HEK293T (cell line): ENCODE measurements around the gene AGFG1.
"Not testable (repeated sequence)": the region's sequence is repeated elsewhere in the genome, so short reads cannot be mapped to it uniquely, and the experiment has no call there.

Experiments
- CTCF ChIA-PET: fragments of 350-600 bp; formaldehyde crosslinking; extraction: SDS; loops from one replicate; lab custom pipeline; 2021; ENCODE audit warnings: antibody characterized with exemption, inconsistent platforms; lab: Yijun Ruan, JAX
- POLR2A ChIA-PET: fragments of 350-600 bp; formaldehyde crosslinking; extraction: SDS; loops from one replicate; lab custom pipeline; 2020; ENCODE audit warnings: antibody characterized with exemption, inconsistent platforms; lab: Yijun Ruan, JAX
- DNase-seq: peaks from one replicate; pipeline ENCODE4 v3.0.0; 2012; ENCODE audit warnings: mixed read lengths; ENCODE audit errors: extremely low spot score
- ARNT ChIP-seq: fragments of 450-650 bp; IDR thresholded peaks from 2 replicates; pipeline ENCODE4 v1.6.1; 2017; ENCODE audit warnings: mild to moderate bottlenecking
- BHLHE40 ChIP-seq: fragments of 450-650 bp; IDR thresholded peaks from 2 replicates; pipeline ENCODE4 v1.6.1; 2016; ENCODE audit warnings: mild to moderate bottlenecking, moderate library complexity, borderline replicate concordance
- CTBP1 ChIP-seq: fragments of 450-650 bp; IDR thresholded peaks from 2 replicates; pipeline ENCODE4 v1.6.1; 2016; ENCODE audit warnings: borderline replicate concordance
- ELF4 ChIP-seq: fragments of 450-650 bp; IDR thresholded peaks from 2 replicates; pipeline ENCODE4 v1.6.1; 2017; ENCODE audit warnings: antibody characterized with exemption
- FOXA1 ChIP-seq: fragments of 450-650 bp; IDR thresholded peaks from 2 replicates; pipeline ENCODE4 v1.6.1; 2016; ENCODE audit warnings: mild to moderate bottlenecking
- FOXK2 ChIP-seq: fragments of 450-650 bp; IDR thresholded peaks from 2 replicates; pipeline ENCODE4 v1.6.1; 2016; ENCODE audit warnings: mild to moderate bottlenecking
- FOXM1 ChIP-seq: fragments of 450-650 bp; IDR thresholded peaks from 2 replicates; pipeline ENCODE4 v1.6.1; 2017; ENCODE audit warnings: mild to moderate bottlenecking, borderline replicate concordance
- HDGF ChIP-seq: fragments of 450-650 bp; IDR thresholded peaks from 2 replicates; pipeline ENCODE4 v1.6.1; 2017; ENCODE audit warnings: antibody characterized with exemption, borderline replicate concordance
- L3MBTL2 ChIP-seq: fragments of 450-650 bp; conservative IDR thresholded peaks from 2 replicates; pipeline ENCODE4 v1.6.1; 2016; ENCODE audit warnings: mild to moderate bottlenecking
- LEF1 ChIP-seq: fragments of 450-650 bp; IDR thresholded peaks from 2 replicates; pipeline ENCODE4 v1.6.1; 2017; ENCODE audit warnings: mild to moderate bottlenecking, borderline replicate concordance
- NFRKB ChIP-seq: fragments of 450-650 bp; IDR thresholded peaks from 2 replicates; pipeline ENCODE4 v1.6.1; 2016; ENCODE audit warnings: mild to moderate bottlenecking, moderate library complexity
- SP1 ChIP-seq: fragments of 450-650 bp; IDR thresholded peaks from 2 replicates; pipeline ENCODE4 v1.6.1; 2017
- SUZ12 ChIP-seq: fragments of 450-650 bp; IDR thresholded peaks from 2 replicates; pipeline ENCODE4 v1.6.1; 2016; ENCODE audit warnings: mild to moderate bottlenecking
- TARDBP ChIP-seq: fragments of 450-650 bp; IDR thresholded peaks from 2 replicates; pipeline ENCODE4 v1.6.1; 2016
- ZNF384 ChIP-seq: fragments of 450-650 bp; IDR thresholded peaks from 2 replicates; pipeline ENCODE4 v1.6.1; 2016
- TF ChIP-seq, protein P1 (sequence below): fragments of 450-650 bp; IDR thresholded peaks from 2 replicates; pipeline ENCODE4 v1.6.1; 2016

The AGFG1 gene

GRCh38 chr2:227597036-227597435 is 125.1 kb downstream of the AGFG1 start:
- ChIA-PET POLR2A (no interaction called here), CTCF (no interaction called here)
- TF ChIP-seq BHLHE40: no peak
- TF ChIP-seq TARDBP: no peak
- no peak for TF ChIP-seq NFRKB
- TF ChIP-seq, protein P1, sequence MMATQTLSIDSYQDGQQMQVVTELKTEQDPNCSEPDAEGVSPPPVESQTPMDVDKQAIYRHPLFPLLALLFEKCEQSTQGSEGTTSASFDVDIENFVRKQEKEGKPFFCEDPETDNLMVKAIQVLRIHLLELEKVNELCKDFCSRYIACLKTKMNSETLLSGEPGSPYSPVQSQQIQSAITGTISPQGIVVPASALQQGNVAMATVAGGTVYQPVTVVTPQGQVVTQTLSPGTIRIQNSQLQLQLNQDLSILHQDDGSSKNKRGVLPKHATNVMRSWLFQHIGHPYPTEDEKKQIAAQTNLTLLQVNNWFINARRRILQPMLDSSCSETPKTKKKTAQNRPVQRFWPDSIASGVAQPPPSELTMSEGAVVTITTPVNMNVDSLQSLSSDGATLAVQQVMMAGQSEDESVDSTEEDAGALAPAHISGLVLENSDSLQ: no peak
- no peak for TF ChIP-seq SP1
- TF ChIP-seq L3MBTL2: no peak
- TF ChIP-seq FOXK2: no peak
- TF ChIP-seq FOXM1: no peak
- no peak for TF ChIP-seq ARNT
- TF ChIP-seq CTBP1: no peak
- TF ChIP-seq ELF4: no peak
- no peak for TF ChIP-seq FOXA1
- no peak for TF ChIP-seq ZNF384
- no peak for TF ChIP-seq HDGF
- no peak for TF ChIP-seq SUZ12
- no peak for TF ChIP-seq LEF1
- no peak for DNase-seq

DNA sequence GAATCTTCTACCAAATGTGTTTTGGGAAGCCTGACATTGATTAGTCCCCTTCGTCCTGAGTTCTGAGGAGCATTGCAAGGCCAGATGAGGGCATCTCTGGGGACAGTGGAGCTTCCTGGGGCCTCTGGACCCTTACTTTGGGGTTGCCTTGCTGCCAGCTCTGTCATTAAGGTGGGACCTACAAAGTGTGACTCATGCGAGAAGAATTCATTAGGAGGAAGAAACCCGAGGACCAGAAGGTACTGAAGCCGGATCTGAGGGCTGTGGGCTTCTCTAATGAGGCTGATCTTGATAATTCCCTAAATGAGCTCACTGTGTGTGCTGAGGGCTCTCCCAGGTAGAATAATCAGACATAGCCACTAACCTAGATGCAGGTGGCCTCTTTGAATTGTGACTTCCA is 126.0 kb downstream of the AGFG1 start:
- ChIA-PET CTCF (no interaction called here), POLR2A (no interaction called here)
- TF ChIP-seq FOXM1 (no peak), ARNT (no peak), TARDBP (no peak), L3MBTL2 (no peak), LEF1 (no peak), SUZ12 (no peak), CTBP1 (no peak), HDGF (no peak), BHLHE40 (no peak), FOXA1 (no peak), ZNF384 (no peak), FOXK2 (no peak), ELF4 (no peak), SP1 (no peak), NFRKB (no peak)
- TF ChIP-seq, protein P1: no peak
- DNase-seq: no peak

DNA sequence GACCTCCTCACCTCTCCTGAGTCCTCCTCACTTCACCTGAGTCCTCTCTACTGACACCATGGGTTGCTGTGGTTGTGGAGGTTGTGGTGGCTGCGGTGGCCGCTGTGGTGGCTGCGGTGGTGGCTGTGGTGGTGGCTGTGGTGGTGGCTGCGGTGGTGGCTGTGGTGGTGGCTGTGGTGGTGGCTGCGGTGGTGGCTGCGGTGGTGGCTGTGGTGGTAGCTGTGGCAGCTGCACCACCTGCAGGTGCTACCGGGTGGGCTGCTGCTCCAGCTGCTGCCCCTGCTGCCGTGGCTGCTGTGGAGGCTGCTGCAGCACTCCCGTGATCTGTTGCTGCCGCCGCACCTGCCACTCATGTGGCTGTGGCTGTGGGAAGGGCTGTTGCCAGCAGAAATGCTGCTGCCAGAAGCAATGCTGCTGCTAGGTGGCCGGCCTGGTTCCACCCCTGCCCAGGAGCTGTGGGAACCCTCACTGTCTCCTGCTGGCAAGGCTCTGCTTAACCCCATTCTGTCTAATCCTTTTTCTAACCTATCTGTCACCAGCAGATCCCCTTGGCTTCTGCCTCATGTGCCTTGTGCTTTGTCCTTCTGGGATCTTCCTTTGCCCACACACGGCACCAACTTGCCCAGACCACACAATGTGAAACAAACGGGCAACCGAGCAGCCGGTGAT is 127.0 kb downstream of the AGFG1 start, which contains the start of gene SCYGR2:
SCYGR2 (plus strand) TSS at position 59 of the 669 bp plus-strand sequence; CDS start at position 59, 0 bp downstream.
- POLR2A ChIA-PET, DNase-seq, CTCF ChIA-PET: not testable (repeated sequence)

DNA sequence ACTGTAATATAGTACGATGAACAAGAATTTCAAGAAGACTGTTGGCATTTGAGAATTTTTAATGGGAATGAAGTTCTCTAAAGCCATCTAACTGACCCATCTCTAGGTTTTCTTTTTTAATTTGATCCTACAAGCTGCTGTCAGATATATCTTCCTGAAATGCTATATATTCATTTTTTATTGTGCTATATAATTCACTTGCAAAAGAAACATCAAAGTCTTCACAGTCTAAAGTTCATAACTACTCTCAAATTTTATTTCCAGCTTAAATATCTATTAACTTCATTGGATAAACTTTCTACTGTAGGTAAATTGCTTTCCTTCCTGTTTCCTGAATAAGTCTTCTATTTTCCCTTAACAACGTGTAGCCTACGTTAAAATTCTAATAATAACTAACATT is 130.4 kb downstream of the AGFG1 start:
- no peak for DNase-seq
- TF ChIP-seq FOXA1 (no peak), FOXK2 (no peak), SP1 (no peak), ARNT (no peak), NFRKB (no peak), TARDBP (no peak), ELF4 (no peak), L3MBTL2 (no peak), SUZ12 (no peak), FOXM1 (no peak), HDGF (no peak)
- TF ChIP-seq, protein P1: no peak
- CTCF ChIA-PET: interaction anchor here (0.7 kb wide), 1 partner anchor 138 kb away, joined by 3 read pairs; no protein-coding TSS in a partner anchor
- POLR2A ChIA-PET: no interaction called here

DNA sequence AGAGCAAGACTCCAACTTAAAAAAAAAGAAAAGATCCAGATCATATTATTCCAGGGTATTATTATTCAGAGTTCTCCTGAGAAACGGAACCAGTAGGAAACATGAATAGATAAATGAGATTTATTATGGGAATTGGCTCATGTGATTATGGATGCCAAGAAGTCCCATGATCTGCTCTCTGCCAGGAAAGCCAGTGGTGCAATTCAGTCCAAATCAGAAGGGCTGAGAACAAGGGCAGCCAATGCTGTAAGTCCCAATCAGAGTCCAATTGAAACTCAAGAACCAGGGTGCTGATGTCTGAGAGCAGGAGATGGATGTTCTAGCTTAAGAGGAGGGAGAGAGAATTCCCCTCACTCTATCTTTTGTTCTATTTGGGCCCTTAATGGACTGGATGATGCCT is 134.5 kb downstream of the AGFG1 start:
- ChIA-PET CTCF (no interaction called here), POLR2A (no interaction called here)
- DNase-seq: no peak
- no peak for TF ChIP-seq BHLHE40
- no peak for TF ChIP-seq SUZ12
- no peak for TF ChIP-seq NFRKB
- no peak for TF ChIP-seq LEF1
- no peak for TF ChIP-seq FOXM1
- TF ChIP-seq SP1: no peak
- TF ChIP-seq HDGF: no peak
- no peak for TF ChIP-seq FOXK2
- TF ChIP-seq L3MBTL2: no peak
- no peak for TF ChIP-seq FOXA1
- TF ChIP-seq, protein P1: no peak
- TF ChIP-seq CTBP1: no peak
- TF ChIP-seq ARNT: no peak
- no peak for TF ChIP-seq ELF4
- no peak for TF ChIP-seq TARDBP
- no peak for TF ChIP-seq ZNF384
